ENCODE results near the gene TENT5A. TPM values are rescaled to one million over a fixed set of nuclear protein-coding genes. Genes with fewer than 3 reads are reported as not detected.

Gene TENT5A
- total RNA-seq, 1 experiment from 2014 or later = not detected

- H3K4me3 ChIP-seq (ENCODE audit: low read length) = no peak overlapping the region
- no peak overlapping the region for H3K9ac ChIP-seq (ENCODE audit: low read length)
- H3K9me3 ChIP-seq (ENCODE audit: low read length) = no peaks in the 10 kb centered on the region
Observed at GRCh38 chr6:81752921-81753710, 635 bp upstream of the TENT5A start.

GRCh38 chr6:81751388-81752083 is 945 bp downstream of the TENT5A start:
- Histone ChIP-seq H3K4me1 (ENCODE audit: low read length) (no peaks in the 10 kb centered on the region), H3K27ac (ENCODE audit: low read length) (no peak overlapping the region), H3K4me2 (ENCODE audit: low read depth, low read length, poor library complexity, severe bottlenecking) (no peak overlapping the region), H3K27me3 (ENCODE audit: low read length) (no peaks in the 10 kb centered on the region), H3K36me3 (ENCODE audit: insufficient read depth, low read length) (no peaks in the 10 kb centered on the region), H2AFZ (ENCODE audit: low read length) (no peak overlapping the region), H3K79me2 (ENCODE audit: low read length) (no peaks in the 10 kb centered on the region), H4K20me1 (ENCODE audit: insufficient read depth, low read depth, low read length) (no peaks in the 10 kb centered on the region), H3K4me3 (ENCODE audit: low read length) (no peak overlapping the region), H3K9me3 (ENCODE audit: low read length) (no peaks in the 10 kb centered on the region), H3K9ac (ENCODE audit: low read length) (no peak overlapping the region), H3K9me2 (replicated peaks; ENCODE audit: insufficient read depth, low read length) (no peaks in the 10 kb centered on the region)
- no peak for DNase-seq

More at GRCh38 chr6:81752921-81753710, 635 bp upstream of the TENT5A start:
- Histone ChIP-seq H3K79me2 (ENCODE audit: low read length) (no peaks in the 10 kb centered on the region), H3K36me3 (ENCODE audit: insufficient read depth, low read length) (no peaks in the 10 kb centered on the region), H3K27ac (ENCODE audit: low read length) (no peak overlapping the region), H3K27me3 (ENCODE audit: low read length) (no peaks in the 10 kb centered on the region), H3K4me1 (ENCODE audit: low read length) (no peaks in the 10 kb centered on the region), H4K20me1 (ENCODE audit: insufficient read depth, low read depth, low read length) (no peaks in the 10 kb centered on the region), H3K4me2 (ENCODE audit: low read depth, low read length, poor library complexity, severe bottlenecking) (no peak overlapping the region), H3K9me2 (replicated peaks; ENCODE audit: insufficient read depth, low read length) (no peaks in the 10 kb centered on the region), H2AFZ (ENCODE audit: low read length) (no peak overlapping the region)
- DNase-seq = no peak

GRCh38 chr6:81750681-81751387 is 1.6 kb downstream of the TENT5A start:
- DNase-seq = no peak
- Histone ChIP-seq H3K79me2 (ENCODE audit: low read length) (no peaks in the 10 kb centered on the region), H3K9ac (ENCODE audit: low read length) (no peak overlapping the region), H3K9me2 (replicated peaks; ENCODE audit: insufficient read depth, low read length) (no peaks in the 10 kb centered on the region), H3K36me3 (ENCODE audit: insufficient read depth, low read length) (no peaks in the 10 kb centered on the region), H4K20me1 (ENCODE audit: insufficient read depth, low read depth, low read length) (no peaks in the 10 kb centered on the region), H2AFZ (ENCODE audit: low read length) (no peak overlapping the region), H3K9me3 (ENCODE audit: low read length) (no peaks in the 10 kb centered on the region), H3K27me3 (ENCODE audit: low read length) (no peaks in the 10 kb centered on the region), H3K4me3 (ENCODE audit: low read length) (no peak overlapping the region), H3K4me1 (ENCODE audit: low read length) (no peaks in the 10 kb centered on the region), H3K4me2 (ENCODE audit: low read depth, low read length, poor library complexity, severe bottlenecking) (no peak overlapping the region), H3K27ac (ENCODE audit: low read length) (no peak overlapping the region)

- Histone ChIP-seq H3K4me2 (ENCODE audit: low read depth, low read length, poor library complexity, severe bottlenecking) (no peak overlapping the region), H3K27ac (ENCODE audit: low read length) (no peak overlapping the region), H3K79me2 (ENCODE audit: low read length) (no peaks in the 10 kb centered on the region), H2AFZ (ENCODE audit: low read length) (no peak overlapping the region), H4K20me1 (ENCODE audit: insufficient read depth, low read depth, low read length) (no peaks in the 10 kb centered on the region), H3K27me3 (ENCODE audit: low read length) (no peaks in the 10 kb centered on the region), H3K9ac (ENCODE audit: low read length) (no peak overlapping the region), H3K9me3 (ENCODE audit: low read length) (no peaks in the 10 kb centered on the region), H3K9me2 (replicated peaks; ENCODE audit: insufficient read depth, low read length) (no peaks in the 10 kb centered on the region), H3K4me3 (ENCODE audit: low read length) (no peak overlapping the region), H3K4me1 (ENCODE audit: low read length) (no peaks in the 10 kb centered on the region), H3K36me3 (ENCODE audit: insufficient read depth, low read length) (no peaks in the 10 kb centered on the region)
- no peak for DNase-seq
Observed at GRCh38 chr6:81750200-81750599, 2.3 kb downstream of the TENT5A start.

- H3K4me3 ChIP-seq (ENCODE audit: low read length) = no peak overlapping the region
- H3K4me2 ChIP-seq (ENCODE audit: low read depth, low read length, poor library complexity, severe bottlenecking) = no peak overlapping the region
- no peaks in the 10 kb centered on the region for H3K9me2 ChIP-seq (replicated peaks; ENCODE audit: insufficient read depth, low read length)
- H3K9me3 ChIP-seq (ENCODE audit: low read length) = no peaks in the 10 kb centered on the region
- H2AFZ ChIP-seq (ENCODE audit: low read length) = no peak overlapping the region
- no peaks in the 10 kb centered on the region for H4K20me1 ChIP-seq (ENCODE audit: insufficient read depth, low read depth, low read length)
- no peak for DNase-seq
- H3K9ac ChIP-seq (ENCODE audit: low read length) = no peak overlapping the region
- no peaks in the 10 kb centered on the region for H3K27me3 ChIP-seq (ENCODE audit: low read length)
- no peak overlapping the region for H3K27ac ChIP-seq (ENCODE audit: low read length)
- H3K36me3 ChIP-seq (ENCODE audit: insufficient read depth, low read length) = no peaks in the 10 kb centered on the region
- H3K4me1 ChIP-seq (ENCODE audit: low read length) = no peaks in the 10 kb centered on the region
- no peaks in the 10 kb centered on the region for H3K79me2 ChIP-seq (ENCODE audit: low read length)
Observed at GRCh38 chr6:81749707-81750106, 2.8 kb downstream of the TENT5A start.

GRCh38 chr6:81748994-81749393 is 3.5 kb downstream of the TENT5A start:
- H3K4me2 ChIP-seq (ENCODE audit: low read depth, low read length, poor library complexity, severe bottlenecking) = no peak overlapping the region

GRCh38 chr6:81747327-81747726 is 5.2 kb downstream of the TENT5A start:
- H2AFZ ChIP-seq (ENCODE audit: low read length) = no peak overlapping the region
- H3K9me2 ChIP-seq (replicated peaks; ENCODE audit: insufficient read depth, low read length) = no peaks in the 10 kb centered on the region
- no peaks in the 10 kb centered on the region for H3K36me3 ChIP-seq (ENCODE audit: insufficient read depth, low read length)
- H3K4me3 ChIP-seq (ENCODE audit: low read length) = no peak overlapping the region
- DNase-seq = no peak
- no peaks in the 10 kb centered on the region for H3K79me2 ChIP-seq (ENCODE audit: low read length)
- H3K27me3 ChIP-seq (ENCODE audit: low read length) = no peaks in the 10 kb centered on the region
- H4K20me1 ChIP-seq (ENCODE audit: insufficient read depth, low read depth, low read length) = no peaks in the 10 kb centered on the region
- no peaks in the 10 kb centered on the region for H3K9me3 ChIP-seq (ENCODE audit: low read length)
- H3K4me1 ChIP-seq (ENCODE audit: low read length) = no peaks in the 10 kb centered on the region
- no peak overlapping the region for H3K9ac ChIP-seq (ENCODE audit: low read length)
- no peak overlapping the region for H3K4me2 ChIP-seq (ENCODE audit: low read depth, low read length, poor library complexity, severe bottlenecking)
- no peak overlapping the region for H3K27ac ChIP-seq (ENCODE audit: low read length)

More at GRCh38 chr6:81748994-81749393, 3.5 kb downstream of the TENT5A start:
- Histone ChIP-seq H3K36me3 (ENCODE audit: insufficient read depth, low read length) (no peaks in the 10 kb centered on the region), H3K79me2 (ENCODE audit: low read length) (no peaks in the 10 kb centered on the region), H3K4me3 (ENCODE audit: low read length) (no peak overlapping the region), H3K9ac (ENCODE audit: low read length) (no peak overlapping the region), H4K20me1 (ENCODE audit: insufficient read depth, low read depth, low read length) (no peaks in the 10 kb centered on the region), H3K9me2 (replicated peaks; ENCODE audit: insufficient read depth, low read length) (no peaks in the 10 kb centered on the region), H3K9me3 (ENCODE audit: low read length) (no peaks in the 10 kb centered on the region), H3K4me1 (ENCODE audit: low read length) (no peaks in the 10 kb centered on the region), H3K27ac (ENCODE audit: low read length) (no peak overlapping the region), H2AFZ (ENCODE audit: low read length) (no peak overlapping the region), H3K27me3 (ENCODE audit: low read length) (no peaks in the 10 kb centered on the region)
- DNase-seq = no peak

GRCh38 chr6:81744131-81744530 is 8.3 kb downstream of the TENT5A start:
- Histone ChIP-seq H3K4me3 (ENCODE audit: low read length) (no peak overlapping the region), H3K4me1 (ENCODE audit: low read length) (no peaks in the 10 kb centered on the region), H4K20me1 (ENCODE audit: insufficient read depth, low read depth, low read length) (no peaks in the 10 kb centered on the region), H3K9me3 (ENCODE audit: low read length) (no peaks in the 10 kb centered on the region), H3K79me2 (ENCODE audit: low read length) (no peaks in the 10 kb centered on the region), H2AFZ (ENCODE audit: low read length) (no peak overlapping the region), H3K9ac (ENCODE audit: low read length) (no peak overlapping the region), H3K36me3 (ENCODE audit: insufficient read depth, low read length) (no peaks in the 10 kb centered on the region), H3K27me3 (ENCODE audit: low read length) (no peaks in the 10 kb centered on the region), H3K4me2 (ENCODE audit: low read depth, low read length, poor library complexity, severe bottlenecking) (no peak overlapping the region), H3K27ac (ENCODE audit: low read length) (no peak overlapping the region), H3K9me2 (replicated peaks; ENCODE audit: insufficient read depth, low read length) (no peaks in the 10 kb centered on the region)
- DNase-seq = no peak
